K562 (cell line): ENCODE results near the gene ACAP3. TPM values are rescaled to one million over a fixed set of nuclear protein-coding genes. Genes with fewer than 3 reads are reported as not detected.

ENCODE experiments used
- ATAC-seq: fragments of 200-7000 bp; cut with Tn5 transposase; 3 replicates; pipeline ENCODE4 v1.9.1; 2020; ENCODE audit warnings: moderate library complexity
- BruUV-seq: library from RNA; stranded (reverse); fragments of 400-500 nt; replicated peaks from 2 replicates; lab custom pipeline; 2021; lab: Mats Ljungman, UMichigan
- CTCF ChIA-PET: fragments of 300-600 bp; formaldehyde crosslinking; extraction: SDS; loops from one replicate; lab custom pipeline; 2021; ENCODE audit warnings: low intra/inter-chr PET ratio; lab: Yijun Ruan, JAX
- POLR2A ChIA-PET: fragments of 300-600, 350-650 bp; sonication (Branson Sonifier 250); formaldehyde crosslinking; extraction: SDS; loops from one replicate; lab custom pipeline; 2021; ENCODE audit warnings: antibody characterized with exemption, inconsistent platforms; lab: Yijun Ruan, JAX
- DNase-seq, 4 experiments: peaks; one replicate each; pipeline versions ENCODE4 v3.0.0 to v3.0.0-alpha.2; 2011 to 2018; ENCODE audit warnings: low spot score in 3 of 4, mixed read lengths in 3 of 4; ENCODE audit errors: extremely low read depth in 1 of 4
- FAIRE-seq: peaks from 2 replicates; lab custom pipeline; 2011; peaks lifted over from hg19 to GRCh38; lab: Jason Lieb, UNC
- H2AFZ ChIP-seq: 2 replicates; pipeline ENCODE4 v1.6.0; 2011; ENCODE audit warnings: low read depth, low read length, control low read depth, inconsistent platforms
- H3K27ac ChIP-seq: fragments of 200-600 bp; 3 replicates; pipeline ENCODE4 v1.8.0; 2011; ENCODE audit warnings: low read depth, mild to moderate bottlenecking, control low read depth, inconsistent platforms, low read length, moderate library complexity, mixed read lengths; ENCODE audit errors: extremely low read depth
- H3K27me3 ChIP-seq, 2 experiments: fragments of 300-600 bp in 1 of 2; 2 replicates in 1 of 2; 3 replicates in 1 of 2; pipeline versions ENCODE4 v1.6.0 to v1.8.0; 2011; ENCODE audit warnings: inconsistent platforms in 2 of 2, low read length in 2 of 2, mild to moderate bottlenecking in 1 of 2, mixed read lengths in 1 of 2, moderate library complexity in 1 of 2; ENCODE audit not compliant: control insufficient read depth in 2 of 2, insufficient read depth in 2 of 2
- H3K36me3 ChIP-seq: fragments of 300-600 bp; 3 replicates; pipeline ENCODE4 v1.8.0; 2011; ENCODE audit warnings: mild to moderate bottlenecking, low read length, inconsistent platforms; ENCODE audit not compliant: control insufficient read depth, insufficient read depth
- H3K4me1 ChIP-seq, 2 experiments: fragments of 200-600 bp in 1 of 2; replicated peaks in 1 of 2; 2 replicates in 1 of 2; 3 replicates in 1 of 2; pipeline versions ENCODE4 v1.5.1 to v1.8.0; 2011; ENCODE audit warnings: inconsistent platforms in 2 of 2, low read length in 2 of 2, mild to moderate bottlenecking in 1 of 2, mixed read lengths in 1 of 2, moderate library complexity in 1 of 2; ENCODE audit not compliant: control insufficient read depth in 2 of 2, insufficient read depth in 2 of 2
- H3K4me2 ChIP-seq: 2 replicates; pipeline ENCODE4 v1.6.1; 2011; ENCODE audit warnings: low read length, control low read depth, inconsistent platforms, mixed read lengths; ENCODE audit not compliant: insufficient read depth
- H3K4me3 ChIP-seq: fragments of 200-600 bp; sonication (generic), shearing (Covaris generic); 2 replicates; pipeline ENCODE4 v1.5.1; 2016; ENCODE audit warnings: control low read depth, inconsistent platforms
- H3K79me2 ChIP-seq: fragments of 200-600 bp; 3 replicates; pipeline ENCODE4 v1.8.0; 2011; ENCODE audit warnings: low read length, inconsistent platforms; ENCODE audit not compliant: control insufficient read depth, insufficient read depth
- H3K9ac ChIP-seq, 2 experiments: 2 replicates each; pipeline versions ENCODE4 v1.6.0 to v1.6.1; 2011; ENCODE audit warnings: low read depth in 2 of 2, low read length in 2 of 2, control low read depth in 1 of 2, inconsistent platforms in 1 of 2, mild to moderate bottlenecking in 1 of 2, mixed read lengths in 1 of 2; ENCODE audit not compliant: insufficient read depth in 1 of 2
- H3K9me1 ChIP-seq: one replicate; pipeline ENCODE4 v1.6.0; 2011; ENCODE audit warnings: inconsistent platforms, mild to moderate bottlenecking, low read length, moderate library complexity; ENCODE audit not compliant: control insufficient read depth, insufficient read depth
- H3K9me3 ChIP-seq: replicated peaks from 2 replicates; pipeline ENCODE4 v1.5.1; 2011; ENCODE audit warnings: low read depth, low read length, inconsistent platforms; ENCODE audit not compliant: control insufficient read depth, insufficient read depth
- H4K20me1 ChIP-seq: replicated peaks from 2 replicates; pipeline ENCODE4 v1.6.1; 2011; ENCODE audit warnings: low read length, inconsistent platforms, mixed read lengths; ENCODE audit not compliant: control insufficient read depth, insufficient read depth
- BRCA1 ChIP-seq, 2 experiments: fragments of 450-650 bp in 1 of 2; sonication (generic) in 1 of 2; formaldehyde crosslinking in 1 of 2; IDR thresholded peaks; 2 replicates each; pipeline versions ENCODE4 v1.5.0 to v1.6.1; 2017 to 2020; ENCODE audit warnings: mild to moderate bottlenecking in 1 of 2, missing genetic modification reagents in 1 of 2
- FOXP1 ChIP-seq: sonication (generic); formaldehyde crosslinking; IDR thresholded peaks from 2 replicates; pipeline ENCODE4 v1.8.0; 2022; ENCODE audit warnings: mild to moderate bottlenecking, missing genetic modification reagents
- HMG20A ChIP-seq: fragments of 450-650 bp; formaldehyde crosslinking; conservative IDR thresholded peaks from 2 replicates; pipeline ENCODE4 v1.4.0; 2020; ENCODE audit warnings: mild to moderate bottlenecking, mixed read lengths
- HNRNPK ChIP-seq: fragments of 200-400 bp; formaldehyde crosslinking; IDR thresholded peaks from one replicate; pipeline ENCODE4 v1.6.1; 2018; ENCODE audit warnings: mild to moderate bottlenecking, low read depth, low read length; ENCODE audit not compliant: poor library complexity, severe bottlenecking
- NFE2 ChIP-seq: IDR thresholded peaks from 2 replicates; pipeline ENCODE4 v1.6.1; 2014; ENCODE audit warnings: antibody characterized with exemption, low read depth
- PTRF ChIP-seq: fragments of 450-650 bp; IDR thresholded peaks from 2 replicates; pipeline ENCODE4 v1.6.1; 2016; ENCODE audit warnings: mild to moderate bottlenecking, missing genetic modification characterization, missing compliant biosample characterization
- SMARCA4 ChIP-seq: fragments of 450-650 bp; IDR thresholded peaks from 2 replicates; pipeline ENCODE4 v1.6.1; 2016
- TARDBP ChIP-seq: fragments of 450-650 bp; IDR thresholded peaks from 2 replicates; pipeline ENCODE4 v1.6.1; 2016
- TOE1 ChIP-seq, 2 experiments: fragments of 450-650 bp in 1 of 2; sonication (generic) in 1 of 2; formaldehyde crosslinking in 1 of 2; IDR thresholded peaks; 2 replicates each; pipeline versions ENCODE4 v1.7.1 to v1.8.0; 2016 to 2022; ENCODE audit warnings: borderline replicate concordance in 2 of 2, mild to moderate bottlenecking in 2 of 2, antibody characterized with exemption in 1 of 2, inconsistent platforms in 1 of 2, low read depth in 1 of 2, missing genetic modification reagents in 1 of 2, moderate library complexity in 1 of 2
- ZNF263 ChIP-seq: sonication (generic); formaldehyde crosslinking; IDR thresholded peaks from 2 replicates; pipeline ENCODE4 v1.8.0; 2022; ENCODE audit warnings: mild to moderate bottlenecking, missing genetic modification reagents, borderline replicate concordance
- ZNF695 ChIP-seq: fragments of 450-650 bp; formaldehyde crosslinking; IDR thresholded peaks from 2 replicates; pipeline ENCODE4 v1.4.0; 2020; ENCODE audit warnings: mild to moderate bottlenecking, moderate library complexity
- ZNF830 ChIP-seq: fragments of 250-450 bp; sonication (Bioruptor Pico); IDR thresholded peaks from 2 replicates; pipeline ENCODE4 v1.5.0; 2021; ENCODE audit warnings: mild to moderate bottlenecking
- WGBS: fragments of 100-300 bp; shearing (Covaris generic); methylation state at CpG from one replicate; pipeline ENCODE4 v1.1.6; 2016; ENCODE audit warnings: low coverage, mixed read lengths; ENCODE audit not compliant: insufficient coverage; ENCODE audit errors: missing lambda C conversion rate; 5-methylcytosine and 5-hydroxymethylcytosine counted together
- in situ Hi-C: fragments of 300-500 bp; cut with MboI; formaldehyde crosslinking; loops from 4 replicates; pipeline ENCODE4 v1.15.0; 2018; ENCODE audit warnings: inconsistent platforms, mixed read lengths
- intact Hi-C: fragments of 100-400 bp; cut with micrococcal nuclease; formaldehyde crosslinking; loops from 2 replicates; pipeline ENCODE4 v1.14.2; 2022
- polyA plus RNA-seq, 8 experiments: library from polyadenylated mRNA; depleted of rRNA in 4 of 8; stranded (reverse) in 5 of 8; unstranded in 3 of 8; fragments of >200 nt; fragmentation: Nextera tagmentation in 2 of 8; fragmentation: Illumina TruSeq in 1 of 8; extraction: Ambion mirVana in 2 of 8; extraction: Trizol in 1 of 8; gene quantifications; 2 replicates each; pipeline versions ENCODE4 v1.2.1 to v1.2.3, GENCODE V29; 2011 to 2014; ENCODE audit warnings: inconsistent platforms in 1 of 8, missing spikeins in 1 of 8
- total RNA-seq, 7 experiments: library from RNA; depleted of rRNA in 6 of 7; stranded (reverse); fragments of >200 nt in 6 of 7; fragmentation: Illumina TruSeq in 2 of 7; extraction: Trizol in 2 of 7; gene quantifications; 2 replicates each; pipeline versions ENCODE4 v1.2.1 to v1.2.3, GENCODE V29; 2011 to 2021; ENCODE audit warnings: low replicate concordance in 1 of 7
- TF ChIP-seq, protein P1 (sequence below), 2 experiments: fragments of 450-650 bp in 1 of 2; sonication (generic) in 1 of 2; formaldehyde crosslinking; conservative IDR thresholded peaks; 2 replicates each; pipeline versions ENCODE4 v1.4.0 to v1.8.1; 2020 to 2022; ENCODE audit warnings: mild to moderate bottlenecking in 1 of 2, missing genetic modification reagents in 1 of 2
- TF ChIP-seq, protein P2 (sequence below), 2 experiments: IDR thresholded peaks in 1 of 2; conservative IDR thresholded peaks in 1 of 2; 2 replicates each; pipeline ENCODE4 v1.6.1; 2016; ENCODE audit warnings: low read depth in 2 of 2, mild to moderate bottlenecking in 1 of 2, missing compliant biosample characterization in 1 of 2, missing genetic modification characterization in 1 of 2, moderate library complexity in 1 of 2

The ACAP3 gene
- total and polyA plus RNA-seq, 9 of the 15 experiments (the other 6 are each of a cell fraction or from before 2014, with no cell fraction given), result 0.01 to 49.0 (median 12.0) TPM

DNA sequence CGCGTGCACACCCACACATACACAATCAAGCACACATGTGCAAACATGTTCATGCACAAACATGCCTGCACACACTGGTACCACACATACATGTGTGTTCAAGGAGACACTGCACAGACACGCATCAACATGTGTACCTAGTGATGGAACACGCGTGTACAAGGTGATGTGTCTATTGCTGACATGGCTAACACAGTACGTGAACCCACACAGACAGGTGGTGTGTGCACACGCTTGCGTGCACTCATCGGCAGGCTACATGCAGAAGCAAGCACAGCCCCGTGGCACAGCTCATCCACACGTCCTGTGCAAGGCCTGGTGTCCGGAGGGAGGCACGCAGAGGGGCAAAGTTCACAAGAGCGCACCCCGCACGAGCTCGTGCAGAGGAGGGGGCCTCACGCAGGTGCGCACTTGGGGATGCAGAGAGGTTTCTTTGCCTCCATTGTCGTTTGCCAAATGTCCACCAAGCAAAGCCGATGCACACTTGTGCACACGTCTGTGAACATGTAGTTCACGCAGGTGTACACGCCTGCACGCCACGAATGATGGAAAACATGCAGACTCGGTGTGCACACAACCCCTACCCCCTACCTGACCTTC, 969 bp downstream of the ACAP3 start:
- peak overlapping the region; percentile 69 to 97 for H3K9ac ChIP-seq
- TSS peak; percentile 57 for BruUV-seq
- CTCF ChIA-PET, result no interaction called here
- peaks cover 5% of the 10 kb centered on the region for H3K9me1 ChIP-seq
- WGBS, result 36% methylated on average over 27 of the region's 27 CpGs
- intact Hi-C loops, result loop anchor here (5.0 to 10.0 kb wide), 2 partner anchors 71 to 918 kb away; partner anchors contain the start of genes AURKAIP1 and SKI
- H3K27me3 ChIP-seq, result no peaks in the 10 kb centered on the region
- no peak for ATAC-seq
- H3K9me3 ChIP-seq, result no peaks in the 10 kb centered on the region
- POLR2A ChIA-PET, result interaction anchor here (0.5 to 1.0 kb wide), 3 partner anchors 9 to 86 kb away, joined by 3 read pairs; no protein-coding TSS in a partner anchor
- FAIRE-seq, result peak; percentile 82
- H3K36me3 ChIP-seq, result peaks cover 30% of the 10 kb centered on the region
- peak overlapping the region; percentile 73; the same call in 2 of the 3 replicates for H3K27ac ChIP-seq
- no peak for DNase-seq
- peaks cover 29% of the 10 kb centered on the region for H4K20me1 ChIP-seq
- peaks cover 54% of the 10 kb centered on the region for H3K79me2 ChIP-seq
- no peak overlapping the region for H2AFZ ChIP-seq
- peak overlapping the region; percentile 94 for H3K4me3 ChIP-seq
- H3K4me1 ChIP-seq, result peaks cover 41 to 96% of the 10 kb centered on the region in 2 experiments
- in situ Hi-C loops, result no loop called here
- H3K4me2 ChIP-seq, result peak overlapping the region; percentile 75
- no peak for TF ChIP-seq BRCA1 (IDR thresholded peaks at IDR 0.05)
- TF ChIP-seq BRCA1 (CRISPR knock-in tag; IDR thresholded peaks at IDR 0.05), result peak; percentile 90; the same call in 1 of the 2 replicates
- TF ChIP-seq TARDBP, result no peak
- no peak for TF ChIP-seq SMARCA4
- TF ChIP-seq PTRF (tag), result no peak
- TF ChIP-seq HNRNPK, result no peak
- no peak for TF ChIP-seq HMG20A (CRISPR knock-in tag)
- no peak for TF ChIP-seq ZNF263
- TF ChIP-seq FOXP1, result 0 out of 2 replicates have a peak, but pooled peaks have one; percentile 17
- TF ChIP-seq ZNF695 (CRISPR knock-in tag), result no peak
- no peak for TF ChIP-seq ZNF830
- TF ChIP-seq, protein P1, sequence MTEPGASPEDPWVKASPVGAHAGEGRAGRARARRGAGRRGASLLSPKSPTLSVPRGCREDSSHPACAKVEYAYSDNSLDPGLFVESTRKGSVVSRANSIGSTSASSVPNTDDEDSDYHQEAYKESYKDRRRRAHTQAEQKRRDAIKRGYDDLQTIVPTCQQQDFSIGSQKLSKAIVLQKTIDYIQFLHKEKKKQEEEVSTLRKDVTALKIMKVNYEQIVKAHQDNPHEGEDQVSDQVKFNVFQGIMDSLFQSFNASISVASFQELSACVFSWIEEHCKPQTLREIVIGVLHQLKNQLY (CRISPR knock-in tag; conservative IDR thresholded peaks at IDR 0.05), result 0 out of 4 replicates have a peak, but pooled peaks of 1 of the 2 experiments have one; percentile 20
- TF ChIP-seq TOE1 (IDR thresholded peaks at IDR 0.05; ENCODE audit: borderline replicate concordance), result no peak
- TF ChIP-seq TOE1 (CRISPR knock-in tag; IDR thresholded peaks at IDR 0.05; ENCODE audit: borderline replicate concordance, low read depth), result no peak
- TF ChIP-seq, protein P2, sequence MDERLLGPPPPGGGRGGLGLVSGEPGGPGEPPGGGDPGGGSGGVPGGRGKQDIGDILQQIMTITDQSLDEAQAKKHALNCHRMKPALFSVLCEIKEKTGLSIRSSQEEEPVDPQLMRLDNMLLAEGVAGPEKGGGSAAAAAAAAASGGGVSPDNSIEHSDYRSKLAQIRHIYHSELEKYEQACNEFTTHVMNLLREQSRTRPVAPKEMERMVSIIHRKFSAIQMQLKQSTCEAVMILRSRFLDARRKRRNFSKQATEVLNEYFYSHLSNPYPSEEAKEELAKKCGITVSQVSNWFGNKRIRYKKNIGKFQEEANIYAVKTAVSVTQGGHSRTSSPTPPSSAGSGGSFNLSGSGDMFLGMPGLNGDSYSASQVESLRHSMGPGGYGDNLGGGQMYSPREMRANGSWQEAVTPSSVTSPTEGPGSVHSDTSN (CRISPR knock-in tag; IDR thresholded peaks at IDR 0.05; ENCODE audit: low read depth), result no peak
- TF ChIP-seq, protein P2 (tag; conservative IDR thresholded peaks at IDR 0.05; ENCODE audit: low read depth), result no peak
- TF ChIP-seq NFE2, result no peak
